AG08395 (cell line): ENCODE data around the gene GPR15LG.

Experiments
- DNase-seq: peaks from one replicate; pipeline ENCODE4 v3.0.0; 2012; ENCODE audit warnings: mixed read lengths, low spot score

The GPR15LG gene

DNA sequence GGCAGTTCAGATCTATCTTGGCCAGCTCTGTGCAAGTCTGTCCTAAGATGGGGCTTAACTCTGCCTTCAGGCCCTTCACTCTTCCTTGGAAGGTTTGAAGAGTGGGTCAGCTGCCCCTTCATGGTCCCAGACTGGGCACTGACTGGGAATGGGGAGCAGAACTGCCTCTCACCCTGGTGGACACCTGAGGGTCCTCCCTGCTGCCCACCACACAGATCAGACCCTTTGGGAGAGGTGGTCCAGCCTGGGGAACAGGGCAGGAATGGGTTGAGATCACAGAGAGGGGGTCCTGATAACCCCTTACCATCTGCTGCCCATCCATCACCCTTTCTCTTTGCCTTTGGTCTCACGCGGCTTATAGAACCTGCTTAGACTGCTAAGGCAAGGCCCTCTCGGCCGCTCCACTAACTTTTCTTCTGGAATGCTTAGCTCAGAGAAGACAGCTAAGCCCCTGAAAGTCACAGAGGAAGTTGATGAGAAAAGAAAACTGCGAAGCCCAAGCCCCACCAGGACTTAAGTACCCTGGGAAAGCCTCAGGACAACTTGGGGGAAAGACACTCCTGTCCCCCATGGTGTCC, 20.3 kb downstream of the GPR15LG start:
- no peak for DNase-seq

- DNase-seq = peak; percentile 27
These were observed 20.9 kb downstream of the GPR15LG start, which contains the start of gene CDHR1 for GRCh38 chr10:84194424-84195043. CDHR1 (plus strand) TSS chr10:84194537; CDS start chr10:84194761, 224 bp downstream.

- DNase-seq = no peak
These were observed 21.6 kb downstream of the GPR15LG start for GRCh38 chr10:84195044-84195830.

GRCh38 chr10:84196083-84196482, 22.5 kb downstream of the GPR15LG start:
- DNase-seq = no peak

GRCh38 chr10:84196941-84197340, 23.3 kb downstream of the GPR15LG start:
- DNase-seq = no peak

DNA sequence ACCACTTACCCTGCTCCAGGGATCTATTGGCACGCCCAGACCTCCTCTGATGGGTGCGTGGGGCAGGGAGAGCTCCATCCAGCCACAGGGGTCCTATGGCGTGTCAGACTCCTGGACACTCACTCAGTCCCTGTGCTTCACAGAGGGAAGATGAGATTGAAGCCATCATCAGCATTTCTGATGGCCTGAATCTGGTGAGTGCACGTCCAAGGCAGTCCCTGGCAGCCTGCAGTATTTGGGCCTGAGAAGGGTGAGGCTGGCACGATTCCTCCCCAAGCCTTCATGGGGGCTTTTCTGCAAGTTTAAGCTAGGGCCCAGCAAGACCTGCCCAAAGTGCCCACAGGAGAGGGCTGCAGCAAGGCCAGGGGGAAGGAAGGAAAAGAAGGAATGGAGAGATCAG, 24.0 kb downstream of the GPR15LG start:
- DNase-seq = no peak

DNA sequence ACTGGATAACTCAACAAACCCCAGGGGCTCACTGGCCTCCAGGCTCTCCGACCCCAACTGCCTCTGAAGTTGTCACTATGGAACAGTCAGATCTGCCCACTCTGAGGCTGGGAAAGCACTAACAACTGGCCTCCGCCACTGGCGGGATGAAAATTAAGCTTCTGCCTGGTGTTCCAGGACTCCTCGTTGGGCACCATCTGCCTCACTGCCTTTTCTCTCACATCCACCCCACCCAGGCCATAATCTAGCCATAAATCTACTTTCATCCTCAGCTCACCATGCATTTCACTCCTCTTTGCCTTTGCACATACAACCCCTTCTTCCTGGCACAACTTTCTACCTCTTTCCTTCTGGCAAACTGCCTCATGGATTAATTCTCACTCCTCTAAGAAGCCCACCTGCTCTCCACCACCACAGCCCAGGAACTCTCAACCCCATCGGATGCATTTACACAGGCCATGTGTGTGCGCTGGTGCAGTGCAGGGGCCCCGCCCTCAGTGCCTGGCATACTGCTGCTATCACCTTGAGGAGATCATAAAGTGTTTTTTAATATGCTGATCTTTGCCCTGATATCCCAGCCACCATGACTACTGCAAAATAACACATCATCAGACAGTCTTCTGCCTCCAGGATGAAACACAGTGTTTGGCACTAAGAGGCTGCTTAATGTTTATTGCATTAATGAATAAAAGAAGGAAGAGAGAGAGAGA, 24.8 kb downstream of the GPR15LG start:
- no peak for DNase-seq

DNA sequence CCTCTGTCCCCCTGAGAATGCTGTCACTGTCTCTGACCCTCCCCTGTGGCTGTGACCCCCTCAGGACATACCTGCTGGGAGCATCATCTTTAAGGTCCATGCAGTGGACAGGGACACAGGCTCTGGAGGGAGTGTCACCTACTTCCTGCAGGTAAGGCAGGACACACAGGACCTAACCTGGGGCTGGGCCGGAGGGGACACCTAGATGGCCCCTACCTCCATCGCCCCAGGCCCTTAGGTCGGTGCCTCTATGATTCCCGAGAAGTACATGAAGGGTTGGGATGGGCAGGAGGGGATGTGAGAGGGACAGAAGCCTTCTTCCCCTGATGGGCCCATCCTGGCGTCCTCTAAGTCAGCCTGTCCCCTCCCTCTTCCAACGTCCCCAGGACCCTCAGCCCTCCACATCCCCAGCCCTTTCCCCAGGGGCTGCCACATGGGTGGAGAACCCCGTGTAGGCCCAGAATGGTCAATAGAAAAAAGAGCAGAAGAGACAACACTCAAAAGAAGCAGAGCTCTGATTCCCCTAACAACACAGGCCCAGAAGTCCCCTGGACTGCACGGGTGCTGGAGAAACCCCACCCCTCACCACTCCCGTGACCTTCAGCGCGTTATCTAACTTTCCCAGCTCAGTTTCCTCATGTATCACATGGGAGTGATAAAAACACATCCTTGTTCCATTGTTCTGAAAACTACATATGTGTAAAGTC, 27.1 kb downstream of the GPR15LG start:
- DNase-seq = no peak

GRCh38 chr10:84201244-84201606, 27.6 kb downstream of the GPR15LG start:
- DNase-seq = no peak

- no peak for DNase-seq
These were observed 28.1 kb downstream of the GPR15LG start for GRCh38 chr10:84201682-84202081.

GRCh38 chr10:84202349-84202748, 28.7 kb downstream of the GPR15LG start:
- no peak for DNase-seq

- DNase-seq = no peak
These were observed 30.5 kb downstream of the GPR15LG start for GRCh38 chr10:84204122-84204521.

GRCh38 chr10:84204610-84205009, 31.0 kb downstream of the GPR15LG start:
- DNase-seq = no peak

GRCh38 chr10:84205049-84205852, 31.6 kb downstream of the GPR15LG start:
- DNase-seq = peak; percentile 75

DNA sequence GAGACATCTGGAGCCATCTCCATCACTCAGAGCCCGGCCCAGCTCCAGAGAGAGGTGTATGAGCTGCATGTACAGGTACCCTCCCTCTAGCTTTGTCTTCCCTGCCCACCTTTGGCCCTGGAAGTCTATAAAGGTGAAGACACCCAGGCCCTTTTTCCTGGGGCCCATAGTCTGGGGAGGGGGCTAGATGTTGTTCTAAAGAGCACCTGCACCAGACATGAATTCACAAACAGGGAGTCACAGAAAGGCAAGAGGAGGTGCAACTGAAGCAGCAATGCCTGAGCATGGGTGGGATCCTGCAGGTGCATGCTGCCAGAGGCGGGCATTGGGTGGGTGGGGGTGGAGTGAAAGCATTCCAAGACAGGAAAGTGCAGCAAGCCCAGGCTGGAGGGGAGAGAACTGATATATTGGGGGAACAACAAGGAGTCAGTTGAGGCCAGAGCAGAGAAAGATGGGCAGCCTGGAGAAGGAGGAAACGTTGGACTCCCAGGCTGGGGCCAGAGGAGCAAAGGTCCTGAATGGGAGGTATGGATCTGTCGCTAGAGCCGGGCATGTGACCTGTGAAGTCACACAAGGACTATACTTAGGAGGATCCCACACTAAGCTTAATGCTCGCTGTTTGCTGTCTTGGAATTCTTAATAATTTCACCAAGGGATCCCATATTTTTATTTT, 32.4 kb downstream of the GPR15LG start:
- no peak for DNase-seq

DNA sequence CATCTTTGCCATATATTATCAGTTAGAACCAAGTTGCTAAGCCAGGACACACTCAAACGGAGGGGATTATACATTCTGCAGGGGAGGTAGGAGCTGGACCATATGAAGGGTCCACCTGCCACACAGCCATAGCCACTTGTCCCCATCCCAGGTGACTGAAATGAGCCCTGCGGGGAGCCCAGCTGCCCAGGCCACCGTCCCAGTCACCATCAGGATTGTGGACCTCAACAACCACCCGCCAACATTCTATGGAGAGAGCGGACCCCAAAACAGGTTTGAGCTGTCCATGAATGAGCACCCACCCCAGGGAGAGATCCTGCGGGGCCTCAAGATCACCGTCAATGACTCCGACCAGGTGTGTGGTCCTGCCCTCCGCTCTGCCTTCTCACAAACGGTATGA, 34.4 kb downstream of the GPR15LG start:
- DNase-seq = no peak

DNA sequence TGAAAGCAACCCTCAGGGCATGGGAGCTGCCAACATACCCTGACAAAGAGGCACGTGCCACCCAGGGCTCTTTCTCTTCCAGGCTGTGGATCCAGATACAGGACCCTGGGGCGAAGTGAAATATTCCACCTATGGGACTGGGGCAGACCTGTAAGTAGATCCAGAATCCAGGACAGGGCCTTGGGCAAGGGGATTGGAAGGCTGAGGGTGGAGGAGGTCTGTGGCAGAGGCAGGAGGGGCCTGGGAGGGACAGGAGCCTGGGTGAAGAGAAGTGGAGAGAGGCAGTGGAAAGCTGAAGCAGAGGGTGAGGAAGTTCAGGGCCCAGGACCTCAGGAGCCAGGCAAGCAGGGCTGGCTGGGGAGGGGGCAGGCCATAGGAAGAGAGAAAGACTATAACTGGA, 38.0 kb downstream of the GPR15LG start:
- DNase-seq = no peak

DNA sequence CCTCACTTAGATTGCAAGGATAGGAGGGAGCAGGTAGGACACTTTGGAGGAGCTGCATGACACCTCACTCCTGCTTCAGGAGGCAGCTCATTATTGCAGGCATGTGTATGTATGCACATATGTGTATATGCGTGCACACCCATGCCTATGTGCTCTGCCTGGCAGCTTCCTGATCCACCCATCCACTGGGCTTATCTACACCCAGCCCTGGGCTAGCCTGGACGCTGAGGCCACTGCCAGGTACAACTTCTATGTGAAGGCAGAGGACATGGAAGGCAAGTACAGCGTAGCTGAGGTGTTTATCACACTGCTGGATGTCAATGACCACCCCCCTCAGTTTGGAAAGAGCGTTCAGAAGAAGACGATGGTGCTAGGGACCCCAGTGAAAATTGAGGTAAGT, 38.4 kb downstream of the GPR15LG start:
- DNase-seq = no peak

DNA sequence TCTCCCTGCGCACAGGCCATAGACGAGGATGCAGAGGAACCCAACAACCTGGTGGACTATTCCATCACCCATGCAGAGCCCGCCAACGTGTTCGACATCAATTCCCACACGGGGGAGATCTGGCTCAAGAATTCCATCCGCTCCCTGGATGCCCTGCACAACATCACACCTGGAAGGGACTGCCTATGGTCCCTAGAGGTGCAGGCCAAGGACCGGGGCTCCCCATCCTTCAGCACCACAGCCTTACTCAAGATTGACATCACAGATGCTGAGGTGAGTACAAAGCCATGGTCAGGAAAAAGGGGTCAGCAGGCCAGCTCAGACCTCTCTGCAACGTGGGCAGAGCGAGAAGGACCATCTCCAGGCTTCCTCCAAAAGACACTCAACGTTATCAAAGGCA, 39.5 kb downstream of the GPR15LG start:
- DNase-seq = no peak

DNA sequence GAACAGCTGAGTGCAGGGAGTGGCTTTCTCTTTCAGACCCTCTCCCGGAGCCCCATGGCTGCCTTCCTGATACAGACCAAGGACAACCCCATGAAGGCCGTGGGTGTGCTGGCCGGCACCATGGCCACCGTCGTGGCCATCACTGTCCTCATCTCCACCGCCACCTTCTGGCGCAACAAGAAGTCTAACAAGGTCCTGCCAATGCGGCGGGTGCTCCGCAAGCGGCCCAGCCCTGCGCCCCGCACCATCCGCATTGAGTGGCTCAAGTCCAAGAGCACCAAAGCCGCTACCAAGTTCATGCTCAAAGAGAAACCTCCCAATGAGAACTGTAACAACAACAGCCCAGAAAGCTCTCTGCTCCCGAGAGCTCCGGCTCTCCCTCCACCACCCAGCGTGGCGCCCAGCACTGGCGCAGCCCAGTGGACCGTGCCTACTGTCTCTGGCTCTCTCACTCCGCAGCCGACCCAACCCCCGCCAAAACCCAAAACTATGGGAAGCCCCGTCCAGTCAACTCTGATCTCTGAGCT, 40.5 kb downstream of the GPR15LG start:
- DNase-seq = no peak
